Panc1 (cell line): ENCODE results near the gene SHE. TPM values are rescaled to one million over a fixed set of nuclear protein-coding genes. Genes with fewer than 3 reads are reported as not detected.

ENCODE experiments used
- ATAC-seq: fragments of 200-7000 bp; cut with Tn5 transposase; 2 replicates; pipeline ENCODE4 v1.9.1; 2020; ENCODE audit warnings: mild to moderate bottlenecking, moderate library complexity
- BruUV-seq: library from RNA; stranded (reverse); fragments of 400-500 nt; replicated peaks from 2 replicates; lab custom pipeline; 2021; lab: Mats Ljungman, UMichigan
- CTCF ChIA-PET: fragments of 300-600 bp; sonication (Branson Sonifier 250); formaldehyde crosslinking; loops from one replicate; lab custom pipeline; 2022; ENCODE audit warnings: antibody characterized with exemption; lab: Charles Lee
- POLR2A ChIA-PET: fragments of 300-600 bp; sonication (Branson Sonifier 250); formaldehyde crosslinking; loops from one replicate; lab custom pipeline; 2022; ENCODE audit warnings: antibody characterized with exemption; lab: Charles Lee
- DNase-seq: peaks from one replicate; pipeline ENCODE4 v3.0.0-alpha.2; 2010; ENCODE audit warnings: low read depth, low spot score
- H3K27ac ChIP-seq: 2 replicates; pipeline ENCODE4 v1.5.1; 2011; ENCODE audit warnings: mild to moderate bottlenecking, low read length, inconsistent platforms
- H3K27me3 ChIP-seq: fragments of 200-500 bp; sonication (Bioruptor generic); 2 replicates; pipeline ENCODE4 v1.6.0; 2014; ENCODE audit warnings: low read length, inconsistent platforms; ENCODE audit not compliant: control insufficient read depth, insufficient read depth
- H3K36me3 ChIP-seq: fragments of 200-500 bp; sonication (Bioruptor generic); 2 replicates; pipeline ENCODE4 v1.5.1; 2014; ENCODE audit warnings: inconsistent platforms, mild to moderate bottlenecking, low read length, moderate library complexity; ENCODE audit not compliant: control insufficient read depth, insufficient read depth
- H3K4me1 ChIP-seq: 2 replicates; pipeline ENCODE4 v1.5.1; 2011; ENCODE audit warnings: inconsistent platforms, mild to moderate bottlenecking, low read length, moderate library complexity; ENCODE audit not compliant: control insufficient read depth, insufficient read depth
- H3K4me3 ChIP-seq, 2 experiments: 2 replicates each; pipeline ENCODE4 v1.5.1; 2011 to 2012; ENCODE audit warnings: low read depth in 2 of 2, low read length in 2 of 2, mild to moderate bottlenecking in 2 of 2, inconsistent platforms in 1 of 2, moderate library complexity in 1 of 2
- H3K9me3 ChIP-seq: fragments of 200-500 bp; sonication (Bioruptor generic); 2 replicates; pipeline ENCODE4 v1.5.1; 2014; ENCODE audit warnings: low read depth, mild to moderate bottlenecking, inconsistent platforms, low read length, moderate library complexity; ENCODE audit not compliant: control insufficient read depth, insufficient read depth
- CTCF ChIP-seq: fragments of 450-650 bp; IDR thresholded peaks from 2 replicates; pipeline ENCODE4 v1.5.1; 2017; ENCODE audit warnings: mild to moderate bottlenecking
- POLR2AphosphoS5 ChIP-seq: IDR thresholded peaks from 2 replicates; pipeline ENCODE4 v1.6.1; 2012; ENCODE audit warnings: mild to moderate bottlenecking, low read depth, low read length, moderate library complexity
- SIN3A ChIP-seq: IDR thresholded peaks from 2 replicates; pipeline ENCODE4 v1.6.1; 2012; ENCODE audit warnings: low read depth, mild to moderate bottlenecking, low read length, moderate library complexity, borderline replicate concordance; ENCODE audit not compliant: insufficient read depth
- TCF7L2 ChIP-seq: IDR thresholded peaks from 2 replicates; pipeline ENCODE4 v1.6.1; 2011; ENCODE audit warnings: mild to moderate bottlenecking, low read depth, low read length, inconsistent platforms
- in situ Hi-C: cut with HindIII; loops from 2 replicates; pipeline ENCODE4 v1.10.0; 2016; ENCODE audit warnings: low sequenced_read_pairs, low pct_unique_long_range_greater_than_20kb
- intact Hi-C: fragments of 100-400 bp; cut with micrococcal nuclease; formaldehyde crosslinking; loops from one replicate; pipeline ENCODE4 v1.10.0; 2022; ENCODE audit not compliant: unreplicated experiment
- total RNA-seq: library from RNA; stranded (reverse); gene quantifications from one replicate; pipeline ENCODE4 v1.2.1, GENCODE V29; 2021; ENCODE audit not compliant: unreplicated experiment
- TF ChIP-seq, protein P1 (sequence below), 2 experiments: IDR thresholded peaks; 2 replicates each; pipeline ENCODE4 v1.6.1; 2011 to 2012; ENCODE audit warnings: low read depth in 2 of 2, control low read depth in 1 of 2, low read length in 1 of 2, mild to moderate bottlenecking in 1 of 2, moderate library complexity in 1 of 2; ENCODE audit not compliant: insufficient read depth in 1 of 2

The SHE gene
- total RNA-seq, 1 experiment from 2014 or later: 0.03 TPM

GRCh38 chr1:154524881-154525280, 22.7 kb upstream of the SHE start:
- in situ Hi-C loops (no loop called here), intact Hi-C loops (no loop called here)
- CTCF ChIA-PET: no interaction called here
- TF ChIP-seq TCF7L2 (no peak), POLR2AphosphoS5 (no peak), SIN3A (no peak), CTCF (no peak)
- TF ChIP-seq, protein P1, sequence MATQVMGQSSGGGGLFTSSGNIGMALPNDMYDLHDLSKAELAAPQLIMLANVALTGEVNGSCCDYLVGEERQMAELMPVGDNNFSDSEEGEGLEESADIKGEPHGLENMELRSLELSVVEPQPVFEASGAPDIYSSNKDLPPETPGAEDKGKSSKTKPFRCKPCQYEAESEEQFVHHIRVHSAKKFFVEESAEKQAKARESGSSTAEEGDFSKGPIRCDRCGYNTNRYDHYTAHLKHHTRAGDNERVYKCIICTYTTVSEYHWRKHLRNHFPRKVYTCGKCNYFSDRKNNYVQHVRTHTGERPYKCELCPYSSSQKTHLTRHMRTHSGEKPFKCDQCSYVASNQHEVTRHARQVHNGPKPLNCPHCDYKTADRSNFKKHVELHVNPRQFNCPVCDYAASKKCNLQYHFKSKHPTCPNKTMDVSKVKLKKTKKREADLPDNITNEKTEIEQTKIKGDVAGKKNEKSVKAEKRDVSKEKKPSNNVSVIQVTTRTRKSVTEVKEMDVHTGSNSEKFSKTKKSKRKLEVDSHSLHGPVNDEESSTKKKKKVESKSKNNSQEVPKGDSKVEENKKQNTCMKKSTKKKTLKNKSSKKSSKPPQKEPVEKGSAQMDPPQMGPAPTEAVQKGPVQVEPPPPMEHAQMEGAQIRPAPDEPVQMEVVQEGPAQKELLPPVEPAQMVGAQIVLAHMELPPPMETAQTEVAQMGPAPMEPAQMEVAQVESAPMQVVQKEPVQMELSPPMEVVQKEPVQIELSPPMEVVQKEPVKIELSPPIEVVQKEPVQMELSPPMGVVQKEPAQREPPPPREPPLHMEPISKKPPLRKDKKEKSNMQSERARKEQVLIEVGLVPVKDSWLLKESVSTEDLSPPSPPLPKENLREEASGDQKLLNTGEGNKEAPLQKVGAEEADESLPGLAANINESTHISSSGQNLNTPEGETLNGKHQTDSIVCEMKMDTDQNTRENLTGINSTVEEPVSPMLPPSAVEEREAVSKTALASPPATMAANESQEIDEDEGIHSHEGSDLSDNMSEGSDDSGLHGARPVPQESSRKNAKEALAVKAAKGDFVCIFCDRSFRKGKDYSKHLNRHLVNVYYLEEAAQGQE (IDR thresholded peaks at IDR 0.05; ENCODE audit: insufficient read depth in 1 of 2, low read depth in 2 of 2, low read length in 1 of 2): no peak
- H3K4me3 ChIP-seq: no peak overlapping the region
- no peaks in the 10 kb centered on the region for H3K36me3 ChIP-seq
- H3K9me3 ChIP-seq: no peaks in the 10 kb centered on the region
- POLR2A ChIA-PET: no interaction called here
- H3K27ac ChIP-seq: no peak overlapping the region
- no peak for ATAC-seq
- BruUV-seq: no TSS peak
- no peak for DNase-seq
- no peaks in the 10 kb centered on the region for H3K27me3 ChIP-seq
- H3K4me1 ChIP-seq: no peaks in the 10 kb centered on the region

- Histone ChIP-seq H3K27ac (no peak overlapping the region), H3K27me3 (no peaks in the 10 kb centered on the region), H3K9me3 (no peaks in the 10 kb centered on the region), H3K36me3 (no peaks in the 10 kb centered on the region), H3K4me1 (no peaks in the 10 kb centered on the region), H3K4me3 (no peak overlapping the region)
- in situ Hi-C loops: no loop called here
- TF ChIP-seq TCF7L2 (no peak), SIN3A (no peak)
- TF ChIP-seq, protein P1 (IDR thresholded peaks at IDR 0.05; ENCODE audit: insufficient read depth in 1 of 2, low read depth in 2 of 2, low read length in 1 of 2): no peak
- intact Hi-C loops: no loop called here
- CTCF ChIA-PET: no interaction called here
- POLR2A ChIA-PET: interaction anchor here (0.6 kb wide), 1 partner anchor 166 kb away, joined by 5 read pairs; no protein-coding TSS in a partner anchor
- DNase-seq (no peak), ATAC-seq (no peak)
- no TSS peak for BruUV-seq
These were observed 19.5 kb upstream of the SHE start for GRCh38 chr1:154521695-154522094.
